BLaER1 treated with 17β-estradiol and CSF1 and Interleukin-3, amounts not matched to agents 10 nM and 100 nM (cell line): ENCODE measurements around the gene SRP9.
"Not testable (repeated sequence)": the region's sequence is repeated elsewhere in the genome, so short reads cannot be mapped to it uniquely, and the experiment has no call there.

ENCODE experiments used
- H3K27ac ChIP-seq, 11 experiments: shearing (Covaris generic); formaldehyde crosslinking; 2 replicates each; pipeline ENCODE4 v1.8.1; 2022
- H3K27me3 ChIP-seq, 11 experiments: shearing (Covaris generic); formaldehyde crosslinking; 2 replicates each; pipeline ENCODE4 v1.8.1; 2022
- H3K36me3 ChIP-seq, 11 experiments: shearing (Covaris generic); formaldehyde crosslinking; 2 replicates each; pipeline ENCODE4 v1.8.1; 2022
- H3K4me1 ChIP-seq, 10 experiments: shearing (Covaris generic); formaldehyde crosslinking; 2 replicates each; pipeline ENCODE4 v1.8.1; 2022
- H3K4me2 ChIP-seq, 11 experiments: shearing (Covaris generic); formaldehyde crosslinking; 2 replicates each; pipeline ENCODE4 v1.8.1; 2022
- H3K4me3 ChIP-seq, 10 experiments: shearing (Covaris generic); formaldehyde crosslinking; 2 replicates each; pipeline ENCODE4 v1.8.1; 2022
- H3K9ac ChIP-seq, 11 experiments: shearing (Covaris generic); formaldehyde crosslinking; 2 replicates each; pipeline ENCODE4 v1.8.1; 2022
- H3K9me3 ChIP-seq, 11 experiments: shearing (Covaris generic); formaldehyde crosslinking; replicated peaks in 1 of 11; 2 replicates each; pipeline ENCODE4 v1.8.1; 2022
- H4K20me1 ChIP-seq, 11 experiments: shearing (Covaris generic); formaldehyde crosslinking; 2 replicates each; pipeline ENCODE4 v1.8.1; 2022
- Cebpa-rat ChIP-seq, 11 experiments: shearing (Covaris generic); IDR thresholded peaks; 2 replicates each; pipeline ENCODE4 v1.8.1; 2022

The SRP9 gene

DNA sequence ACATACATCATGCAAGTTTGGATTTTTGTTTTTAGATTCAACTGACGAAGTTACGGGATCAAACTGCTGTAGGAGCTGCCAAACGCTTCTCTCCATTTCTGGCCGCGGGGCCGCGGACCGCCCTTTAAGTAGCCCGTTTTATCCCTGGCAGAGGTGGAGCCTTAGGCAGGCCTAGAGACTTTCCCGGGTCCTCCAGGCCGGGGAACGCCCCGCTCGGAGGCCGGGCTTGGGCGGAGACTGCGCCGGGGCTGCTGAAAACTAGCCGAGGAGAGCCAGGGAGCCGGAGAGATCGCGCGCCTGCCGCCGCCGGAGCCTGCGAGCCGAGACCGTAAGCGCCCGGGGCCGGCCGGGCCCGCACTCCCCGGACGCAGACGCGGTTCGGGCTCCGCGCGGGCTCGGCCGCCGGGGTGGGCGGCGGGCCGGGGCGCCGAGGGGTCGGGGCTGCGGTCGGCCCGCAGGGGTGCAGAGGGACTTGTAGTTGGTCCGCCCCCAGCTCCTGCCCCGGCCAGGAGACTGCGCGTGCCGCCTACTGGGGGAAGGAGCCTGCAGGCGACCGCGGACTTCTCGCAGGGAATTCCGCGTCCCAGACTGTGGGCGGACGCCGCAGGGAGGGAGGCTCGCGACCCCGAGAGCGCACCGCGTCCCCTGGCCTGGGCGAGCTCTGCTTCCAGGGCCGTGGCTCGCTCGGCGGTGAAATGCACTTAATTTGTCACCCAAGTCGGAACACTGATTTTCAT, 32.4 kb downstream of the SRP9 start, which contains the start of gene EPHX1:
Gene EPHX1 (plus strand): TSS at position 283 of the 737 bp plus-strand sequence. CDS start 18,606 bp downstream, outside the sequence.
- Histone ChIP-seq H3K4me1 (peaks cover 21 to 39% (median 31%) of the 10 kb centered on the region in 10 experiments; a peak in 19 of 20 replicates), H3K27ac (peak within 1 kb of the TSS; percentile 41 to 78 (median 64); a peak in 21 of 22 replicates), H3K9me3 (no peaks in the 10 kb centered on the region)

DNA sequence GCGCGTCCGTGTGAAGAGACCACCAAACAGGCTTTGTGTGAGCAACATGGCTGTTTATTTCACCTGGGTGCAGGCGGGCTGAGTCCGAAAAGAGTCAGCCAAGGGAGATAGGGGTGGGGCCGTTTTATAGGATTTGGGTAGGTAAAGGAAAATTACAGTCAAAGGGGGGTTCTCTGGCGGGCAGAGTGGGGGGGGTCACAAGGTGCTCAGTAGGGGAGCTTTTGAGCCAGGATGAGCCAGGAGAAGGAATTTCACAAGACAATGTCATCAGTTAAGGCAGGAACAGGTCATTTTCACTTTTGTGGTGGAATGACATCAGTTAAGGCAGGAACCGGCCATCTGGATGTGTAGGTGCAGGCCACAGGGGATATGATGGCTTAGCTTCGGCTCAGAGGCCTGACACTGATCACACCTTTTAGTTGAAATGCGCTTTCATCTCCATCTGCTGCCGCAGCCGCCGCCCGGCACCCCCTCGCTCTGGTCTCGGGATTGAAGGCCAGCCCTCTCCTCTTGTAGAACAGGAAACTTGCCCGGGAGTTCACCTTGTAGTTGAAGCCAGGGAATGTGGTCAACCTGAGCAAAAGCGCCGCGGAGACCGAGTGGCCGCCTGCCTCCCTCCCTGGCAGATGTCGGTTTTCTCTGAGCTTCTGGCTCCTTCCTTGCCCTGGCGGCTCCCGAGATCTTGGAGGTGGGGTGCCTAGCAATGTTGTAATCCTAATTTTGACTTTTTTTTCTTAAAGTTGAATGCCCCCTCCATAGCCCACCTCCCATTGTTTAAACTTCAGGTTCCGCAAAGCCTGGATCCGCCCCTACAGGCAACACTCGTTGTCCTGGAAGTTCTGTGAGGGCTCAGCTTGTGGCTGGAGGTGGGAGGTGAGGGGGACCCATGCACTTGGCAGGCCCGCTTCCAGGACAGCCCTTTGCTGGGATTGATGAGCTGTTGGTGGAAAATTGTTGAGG, 33.2 kb downstream of the SRP9 start:
- peak overlapping the region in 9 of 11 experiments; percentile 41 to 78 (median 63); a peak in 12 of 22 replicates for H3K27ac ChIP-seq
- H3K4me3 ChIP-seq, result peak overlapping the region; percentile 64 to 86 (median 74)
- not testable (repeated sequence) for H3K9me3 ChIP-seq, H3K36me3 ChIP-seq, H3K27me3 ChIP-seq
- H3K9ac ChIP-seq, result peak overlapping the region; percentile 72 to 84 (median 81)
- peak overlapping the region; percentile 86 to 97 (median 93) for H3K4me2 ChIP-seq
- H4K20me1 ChIP-seq, result peaks cover 0 to 13% (median 5%) of the 10 kb centered on the region in 11 experiments; a peak in 8 of 22 replicates
- peaks cover 21 to 33% (median 30%) of the 10 kb centered on the region in 10 experiments; a peak in 19 of 20 replicates for H3K4me1 ChIP-seq

More for the DNA sequence above, 32.4 kb downstream of the SRP9 start, which contains the start of gene EPHX1:
- Histone ChIP-seq H3K36me3 (no peaks in the 10 kb centered on the region), H3K27me3 (peaks cover 0 to 9% (median 0%) of the 10 kb centered on the region in 11 experiments; a peak in 4 of 22 replicates), H3K4me3 (peak within 1 kb of the TSS; percentile 64 to 86 (median 74)), H4K20me1 (peaks cover 0 to 13% (median 5%) of the 10 kb centered on the region in 11 experiments; a peak in 8 of 22 replicates), H3K4me2 (peak within 1 kb of the TSS; percentile 86 to 97 (median 93)), H3K9ac (peak within 1 kb of the TSS; percentile 72 to 84 (median 81))
- no peak for TF ChIP-seq Cebpa-rat (IDR thresholded peaks at IDR 0.05)

DNA sequence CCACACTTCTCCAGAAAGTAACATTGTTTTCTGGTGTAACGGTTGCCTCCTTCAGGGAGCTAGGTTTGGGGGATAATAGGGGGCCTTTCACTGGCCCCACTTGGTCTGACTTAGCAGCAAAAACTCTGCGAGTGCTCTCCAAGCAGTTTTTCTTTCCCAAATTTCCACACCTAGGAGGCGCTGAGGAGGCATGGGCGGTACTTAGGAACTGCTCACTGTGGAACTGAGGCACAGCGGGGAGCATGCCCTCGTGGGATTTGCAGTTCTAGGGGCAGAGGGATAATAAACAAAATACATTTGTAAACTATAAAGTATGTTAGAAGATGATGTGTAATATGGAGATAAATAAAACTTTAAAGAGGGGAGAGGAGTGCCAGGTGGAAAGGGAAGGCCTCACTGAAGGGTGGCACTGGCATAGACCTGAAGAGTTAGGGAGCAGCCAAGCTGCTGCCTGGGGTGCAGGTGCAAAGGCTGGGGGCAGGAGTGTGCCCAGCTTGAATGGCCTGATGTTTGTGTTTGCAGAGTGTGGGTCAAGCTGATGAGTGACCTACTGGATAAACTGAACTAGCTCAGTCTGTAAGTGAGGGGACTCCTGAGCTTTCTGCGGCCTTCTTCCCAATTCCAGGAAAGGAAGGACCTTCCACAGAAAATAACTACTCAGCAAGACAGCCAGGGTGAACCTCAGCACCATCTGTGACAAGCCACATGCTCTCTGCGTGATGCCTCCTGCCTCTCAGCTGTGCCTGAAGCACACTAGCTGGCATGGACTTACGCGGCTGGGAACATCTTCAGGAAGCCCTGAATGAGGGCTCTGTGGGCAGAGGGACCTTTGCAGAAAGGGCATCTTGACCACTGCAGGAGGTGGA, 34.2 kb downstream of the SRP9 start:
- no peak overlapping the region for H3K4me3 ChIP-seq
- H3K4me1 ChIP-seq, result peaks cover 21 to 34% (median 30%) of the 10 kb centered on the region in 10 experiments; a peak in 19 of 20 replicates
- H3K9me3 ChIP-seq, result no peaks in the 10 kb centered on the region
- TF ChIP-seq Cebpa-rat (IDR thresholded peaks at IDR 0.05), result no peak
- no peaks in the 10 kb centered on the region for H3K36me3 ChIP-seq
- H3K27ac ChIP-seq, result no peak overlapping the region
- H4K20me1 ChIP-seq, result peaks cover 0 to 13% (median 5%) of the 10 kb centered on the region in 11 experiments; a peak in 8 of 22 replicates
- no peak overlapping the region for H3K9ac ChIP-seq
- peaks cover 0 to 9% (median 0%) of the 10 kb centered on the region in 11 experiments; a peak in 4 of 22 replicates for H3K27me3 ChIP-seq
- peak overlapping the region in 4 of 11 experiments; percentile 89 to 96 (median 93); a peak in 6 of 22 replicates for H3K4me2 ChIP-seq

DNA sequence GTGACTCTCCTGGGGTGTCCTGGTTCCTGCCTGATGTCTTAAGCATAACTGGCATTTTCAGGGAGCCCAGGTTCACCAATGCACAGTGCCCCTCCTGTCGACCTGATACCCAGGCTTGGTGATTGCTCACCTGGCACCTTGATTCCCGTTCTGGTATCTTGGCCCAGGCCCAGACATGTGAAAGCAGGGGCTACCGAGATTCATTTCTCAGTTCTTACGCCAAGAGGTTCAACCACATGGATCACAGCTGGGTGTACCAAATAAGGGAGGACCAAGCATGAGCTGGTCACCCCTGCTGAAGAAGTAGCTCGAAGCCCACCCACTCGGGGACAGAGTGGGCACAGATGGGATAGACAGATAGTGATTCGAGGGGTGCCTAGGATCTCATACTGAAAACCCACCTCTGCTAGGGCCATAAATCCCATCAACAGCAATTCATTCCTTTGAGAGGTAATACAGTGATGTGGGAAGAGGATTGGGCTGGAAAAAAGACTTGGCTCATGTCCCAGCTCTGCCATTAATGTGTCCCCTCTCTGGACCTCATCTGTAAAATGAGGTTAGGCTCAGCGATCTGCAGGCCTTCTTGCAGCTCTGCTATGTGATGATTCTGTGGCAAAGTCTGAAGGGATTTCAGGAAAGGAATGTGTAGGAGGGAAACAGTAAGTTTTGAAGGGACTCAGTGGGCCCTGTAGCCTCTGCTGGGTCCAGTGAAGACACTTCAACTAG, 35.0 kb downstream of the SRP9 start:
- Histone ChIP-seq H3K27me3 (peaks cover 0 to 9% (median 0%) of the 10 kb centered on the region in 11 experiments; a peak in 4 of 22 replicates), H3K4me1 (peaks cover 26 to 41% (median 37%) of the 10 kb centered on the region in 10 experiments), H3K4me2 (peak overlapping the region in 5 of 11 experiments; percentile 26 to 59 (median 44); a peak in 7 of 22 replicates), H3K27ac (no peak overlapping the region; a peak in 1 of 22 replicates), H3K9me3 (no peaks in the 10 kb centered on the region), H3K36me3 (no peaks in the 10 kb centered on the region), H4K20me1 (peaks cover 0 to 13% (median 5%) of the 10 kb centered on the region in 11 experiments; a peak in 8 of 22 replicates), H3K9ac (no peak overlapping the region), H3K4me3 (no peak overlapping the region)
- no peak for TF ChIP-seq Cebpa-rat (IDR thresholded peaks at IDR 0.05)

DNA sequence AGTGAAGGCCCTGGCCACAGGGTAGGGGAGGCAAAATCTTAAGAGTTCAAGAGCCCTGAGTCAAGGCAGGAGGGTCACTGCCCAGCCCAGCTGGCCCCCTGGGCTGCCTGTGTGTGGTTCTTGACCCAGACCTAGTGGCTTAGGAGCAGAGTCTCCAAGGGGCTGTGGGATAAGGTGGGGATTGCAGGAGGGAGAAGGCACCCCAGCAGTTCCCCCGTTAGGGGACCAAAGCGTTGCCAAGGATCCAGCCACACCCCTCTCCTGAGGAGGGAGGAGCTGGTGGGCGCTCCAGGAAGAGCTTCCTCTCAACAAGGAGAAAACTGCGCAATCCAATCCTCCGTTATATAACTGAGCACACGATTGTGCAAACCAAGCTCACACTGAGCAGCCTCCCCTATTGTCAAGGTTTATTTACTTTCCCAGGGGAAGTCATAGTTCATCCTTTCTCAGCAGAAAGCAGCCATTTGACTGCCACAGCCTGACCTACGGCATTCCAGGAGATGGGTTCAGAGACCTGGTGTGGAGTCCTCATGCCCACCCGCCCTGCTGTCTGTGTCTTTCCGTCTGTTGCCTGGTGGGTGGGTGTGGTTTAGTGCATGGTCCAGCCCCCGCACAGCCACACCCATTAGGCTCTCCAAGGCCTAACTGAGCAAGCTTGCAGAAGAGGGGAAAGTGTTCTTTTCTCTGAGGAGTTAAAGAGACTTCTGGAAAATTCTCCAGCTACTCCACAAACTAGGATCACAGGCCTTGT, 35.8 kb downstream of the SRP9 start:
- H3K4me1 ChIP-seq, result peaks cover 30 to 48% (median 43%) of the 10 kb centered on the region in 10 experiments
- H3K9ac ChIP-seq, result no peak overlapping the region
- peaks cover 0 to 9% (median 0%) of the 10 kb centered on the region in 11 experiments; a peak in 4 of 22 replicates for H3K27me3 ChIP-seq
- H3K36me3 ChIP-seq, result no peaks in the 10 kb centered on the region
- no peak overlapping the region; a peak in 1 of 22 replicates for H3K27ac ChIP-seq
- peaks cover 0 to 13% (median 5%) of the 10 kb centered on the region in 11 experiments; a peak in 8 of 22 replicates for H4K20me1 ChIP-seq
- H3K4me3 ChIP-seq, result no peak overlapping the region
- H3K4me2 ChIP-seq, result peak overlapping the region in 10 of 11 experiments; percentile 20 to 59 (median 38); a peak in 18 of 22 replicates
- H3K9me3 ChIP-seq, result no peaks in the 10 kb centered on the region
- TF ChIP-seq Cebpa-rat (IDR thresholded peaks at IDR 0.05), result peak in 2 of 11 experiments; percentile 27 to 36; a peak in 1 of 22 replicates

DNA sequence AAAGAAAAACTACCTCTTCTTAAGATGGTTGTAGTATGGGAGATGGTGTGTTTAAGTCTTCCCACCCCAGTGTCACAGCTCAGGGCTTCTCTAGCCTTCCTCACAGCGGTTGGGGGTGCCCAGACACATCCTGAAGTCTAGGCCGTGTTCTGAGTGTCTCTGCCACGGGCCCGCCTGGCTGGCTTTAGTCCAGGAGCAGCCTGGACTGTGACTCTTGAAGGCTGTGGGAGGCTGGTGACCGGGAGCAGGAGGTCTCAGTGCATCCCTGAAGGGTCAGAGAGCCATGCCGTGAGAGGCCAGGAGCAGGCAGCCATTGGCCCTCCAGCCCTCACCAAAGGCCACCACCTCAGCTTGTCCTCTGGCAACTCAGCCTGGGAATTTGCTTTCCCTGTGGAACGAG, 36.8 kb downstream of the SRP9 start:
- Histone ChIP-seq H3K4me1 (peaks cover 29 to 46% (median 39%) of the 10 kb centered on the region in 10 experiments), H3K9ac (no peak overlapping the region), H3K4me3 (no peak overlapping the region), H3K9me3 (no peaks in the 10 kb centered on the region), H4K20me1 (peaks cover 0 to 13% (median 5%) of the 10 kb centered on the region in 11 experiments; a peak in 7 of 22 replicates), H3K27me3 (peaks cover 0 to 9% (median 0%) of the 10 kb centered on the region in 11 experiments; a peak in 4 of 22 replicates), H3K27ac (no peak overlapping the region), H3K4me2 (peak overlapping the region in 2 of 11 experiments; percentile 51 to 59; a peak in 2 of 22 replicates), H3K36me3 (no peaks in the 10 kb centered on the region)
- TF ChIP-seq Cebpa-rat (IDR thresholded peaks at IDR 0.05), result no peak

DNA sequence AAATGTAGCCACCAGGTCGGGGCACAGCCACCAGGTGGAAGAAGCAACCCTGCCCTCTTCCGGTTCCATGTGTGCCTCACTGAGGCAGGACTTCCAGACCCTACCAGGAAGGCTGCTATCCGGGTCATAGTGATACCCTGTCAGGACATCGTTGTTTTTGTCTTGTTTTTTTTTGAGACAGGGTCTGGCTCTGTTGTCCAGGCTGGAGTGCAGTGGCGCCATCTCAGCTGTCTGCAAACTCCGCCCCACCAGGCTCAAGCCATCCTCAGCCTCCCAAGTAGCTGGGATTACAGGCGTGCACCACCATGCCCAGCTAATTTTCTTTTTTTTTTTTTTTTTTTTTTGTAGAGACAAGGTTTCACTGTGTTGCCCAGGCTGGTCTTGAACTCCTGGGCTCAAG, 37.5 kb downstream of the SRP9 start:
- not testable (repeated sequence) for H3K27me3 ChIP-seq, H3K27ac ChIP-seq, H3K9me3 ChIP-seq, H3K4me3 ChIP-seq, H3K4me2 ChIP-seq, H3K36me3 ChIP-seq, H3K9ac ChIP-seq
- Histone ChIP-seq H4K20me1 (peaks cover 0 to 13% (median 5%) of the 10 kb centered on the region in 11 experiments; a peak in 7 of 22 replicates), H3K4me1 (peaks cover 25 to 43% (median 36%) of the 10 kb centered on the region in 10 experiments)
